Thyroid gland (tissue), 4 donors: ENCODE measurements around the gene GPSM1.

Experiments
- CTCF ChIP-seq, 6 experiments: fragments of 200-600 bp in 3 of 6; fragments of 450-650 bp in 3 of 6; sonication (generic) in 3 of 6; IDR thresholded peaks; one replicate each; pipeline ENCODE4 v1.5.1; 2016 to 2019; ENCODE audit warnings: antibody characterized with exemption in 6 of 6, mild to moderate bottlenecking in 2 of 6, inconsistent platforms in 1 of 6, moderate library complexity in 1 of 6
- POLR2A ChIP-seq, 2 donors: fragments of 450-650 bp; IDR thresholded peaks; one replicate each; pipeline ENCODE4 v1.6.1; 2017; ENCODE audit warnings: antibody characterized with exemption in 2 of 2, mild to moderate bottlenecking in 2 of 2, moderate library complexity in 1 of 2

- no peak for TF ChIP-seq CTCF (IDR thresholded peaks at IDR 0.05)
- TF ChIP-seq POLR2A (IDR thresholded peaks at IDR 0.05) = no peak
Observed at GRCh38 chr9:136391737-136392537, 64.6 kb downstream of the GPSM1 start.
